Left lung (tissue), 10 donors: Measurements from ENCODE around the gene IDI1. TPM values are rescaled to one million over a fixed set of nuclear protein-coding genes. Genes with fewer than 3 reads are reported as not detected.

ENCODE experiments used
- ATAC-seq: fragments of 200-7000 bp; cut with Tn5 transposase; one replicate; pipeline ENCODE4 v1.9.1; 2020; ENCODE audit warnings: moderate library complexity
- DNase-seq, 4 donors: peaks; one replicate each; pipeline ENCODE4 v3.0.0-alpha.2; 2013 to 2020
- H3K27ac ChIP-seq, 2 donors: fragments of 200-600 bp; sonication (generic) in 1 of 2; one replicate each; pipeline versions ENCODE4 v1.5.0 to v1.8.0; 2020 to 2021
- H3K27me3 ChIP-seq, 2 donors: fragments of 200-600 bp; sonication (generic) in 1 of 2; one replicate each; pipeline versions ENCODE4 v1.5.0 to v1.8.0; 2020 to 2021
- H3K36me3 ChIP-seq, 2 donors: fragments of 200-600 bp; sonication (generic) in 1 of 2; one replicate each; pipeline versions ENCODE4 v1.5.0 to v1.8.0; 2020 to 2021
- H3K4me1 ChIP-seq, 2 donors: fragments of 200-600 bp; one replicate each; pipeline ENCODE4 v1.8.0; 2021
- H3K4me3 ChIP-seq, 2 donors: fragments of 200-600 bp; sonication (generic) in 1 of 2; one replicate each; pipeline versions ENCODE4 v1.5.0 to v1.8.0; 2020 to 2021; ENCODE audit warnings: mild to moderate bottlenecking in 1 of 2
- H3K9me3 ChIP-seq, 2 donors: fragments of 200-600 bp; sonication (generic) in 1 of 2; one replicate each; pipeline versions ENCODE4 v1.5.0 to v1.8.0; 2020 to 2021
- intact Hi-C, 2 donors: fragments of 100-400 bp; cut with DNase I; formaldehyde crosslinking; loops; one replicate each; pipeline versions ENCODE4 v1.11.2 to v1.14.2; 2022
- polyA plus RNA-seq, 6 donors: library from polyadenylated mRNA; unstranded; fragments of 120-200 nt; gene quantifications; one replicate each; pipeline ENCODE4 v1.2.1, GENCODE V29; 2013; ENCODE audit not compliant: insufficient read length in 6 of 6
- total RNA-seq, 2 donors: library from RNA; stranded (reverse); fragmentation: NEBNext Ultra II Directional; extraction: Animal tissue kit (Norgen Biotek cat#: 25700); gene quantifications; one replicate each; pipeline ENCODE4 v1.2.1, GENCODE V29; 2021
- TF ChIP-seq, protein P1 (sequence below), 2 donors: fragments of 200-600 bp; sonication (generic) in 1 of 2; IDR thresholded peaks; one replicate each; pipeline versions ENCODE4 v1.5.0 to v1.8.0; 2021; ENCODE audit warnings: antibody characterized with exemption in 2 of 2
- donor health status: DM: no; HTN: yes; CAD: no.
- donor health status: DM: no; HTN: no; CAD: no.

The IDI1 gene
- total and polyA plus RNA-seq, 8 donors = 43.7 to 101 (median 62.6) TPM

DNA sequence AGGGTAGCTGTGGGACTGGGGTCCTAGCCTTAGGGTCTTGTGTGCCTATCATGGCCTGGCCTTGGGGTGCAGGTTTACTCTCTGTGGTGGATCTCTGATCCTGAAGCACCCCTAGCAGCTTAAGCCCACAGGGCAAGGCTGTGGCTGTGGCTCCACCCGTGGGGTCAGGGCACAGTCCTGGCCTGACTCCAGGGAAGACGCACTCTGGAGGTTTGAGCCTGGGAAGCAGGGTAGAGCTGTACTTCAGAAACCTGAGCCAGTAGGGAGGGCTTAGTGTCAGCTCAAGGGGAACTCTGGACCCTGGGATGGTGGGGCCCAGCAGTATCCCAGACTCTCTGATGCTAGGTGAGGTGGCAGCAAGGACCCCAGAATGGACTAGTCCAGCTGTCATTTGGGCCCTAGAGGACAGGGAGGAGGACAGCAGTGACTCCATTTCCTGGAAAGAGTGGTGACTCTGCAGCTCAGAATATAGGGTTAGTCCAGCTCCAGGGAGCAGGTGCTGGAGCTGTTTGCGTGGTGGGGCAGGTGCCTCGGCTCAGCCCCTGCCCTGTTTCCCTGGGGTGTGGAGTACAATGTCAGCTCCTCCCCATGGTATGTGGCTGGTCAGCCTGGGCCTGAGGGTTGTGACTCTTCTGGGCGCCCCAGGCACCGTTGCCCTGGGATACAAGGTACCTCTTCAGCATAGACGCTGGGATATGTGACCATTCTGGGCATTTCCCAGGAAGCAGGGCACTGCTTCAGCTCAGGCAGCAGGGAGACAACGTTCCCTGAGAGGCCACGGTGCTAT, 44.8 kb downstream of the IDI1 start:
- no peak for ATAC-seq
- no peaks in the 10 kb centered on the region for H3K4me1 ChIP-seq
- TF ChIP-seq, protein P1, sequence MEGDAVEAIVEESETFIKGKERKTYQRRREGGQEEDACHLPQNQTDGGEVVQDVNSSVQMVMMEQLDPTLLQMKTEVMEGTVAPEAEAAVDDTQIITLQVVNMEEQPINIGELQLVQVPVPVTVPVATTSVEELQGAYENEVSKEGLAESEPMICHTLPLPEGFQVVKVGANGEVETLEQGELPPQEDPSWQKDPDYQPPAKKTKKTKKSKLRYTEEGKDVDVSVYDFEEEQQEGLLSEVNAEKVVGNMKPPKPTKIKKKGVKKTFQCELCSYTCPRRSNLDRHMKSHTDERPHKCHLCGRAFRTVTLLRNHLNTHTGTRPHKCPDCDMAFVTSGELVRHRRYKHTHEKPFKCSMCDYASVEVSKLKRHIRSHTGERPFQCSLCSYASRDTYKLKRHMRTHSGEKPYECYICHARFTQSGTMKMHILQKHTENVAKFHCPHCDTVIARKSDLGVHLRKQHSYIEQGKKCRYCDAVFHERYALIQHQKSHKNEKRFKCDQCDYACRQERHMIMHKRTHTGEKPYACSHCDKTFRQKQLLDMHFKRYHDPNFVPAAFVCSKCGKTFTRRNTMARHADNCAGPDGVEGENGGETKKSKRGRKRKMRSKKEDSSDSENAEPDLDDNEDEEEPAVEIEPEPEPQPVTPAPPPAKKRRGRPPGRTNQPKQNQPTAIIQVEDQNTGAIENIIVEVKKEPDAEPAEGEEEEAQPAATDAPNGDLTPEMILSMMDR (IDR thresholded peaks at IDR 0.05) = no peak
- no peaks in the 10 kb centered on the region for H3K27me3 ChIP-seq
- intact Hi-C loops = no loop called here
- H3K27ac ChIP-seq = no peak overlapping the region
- H3K9me3 ChIP-seq = peaks cover 0 to 12% of the 10 kb centered on the region in 2 donors
- H3K36me3 ChIP-seq = peaks cover 0 to 100% of the 10 kb centered on the region in 2 donors
- no peak overlapping the region for H3K4me3 ChIP-seq
- no peak for DNase-seq

DNA sequence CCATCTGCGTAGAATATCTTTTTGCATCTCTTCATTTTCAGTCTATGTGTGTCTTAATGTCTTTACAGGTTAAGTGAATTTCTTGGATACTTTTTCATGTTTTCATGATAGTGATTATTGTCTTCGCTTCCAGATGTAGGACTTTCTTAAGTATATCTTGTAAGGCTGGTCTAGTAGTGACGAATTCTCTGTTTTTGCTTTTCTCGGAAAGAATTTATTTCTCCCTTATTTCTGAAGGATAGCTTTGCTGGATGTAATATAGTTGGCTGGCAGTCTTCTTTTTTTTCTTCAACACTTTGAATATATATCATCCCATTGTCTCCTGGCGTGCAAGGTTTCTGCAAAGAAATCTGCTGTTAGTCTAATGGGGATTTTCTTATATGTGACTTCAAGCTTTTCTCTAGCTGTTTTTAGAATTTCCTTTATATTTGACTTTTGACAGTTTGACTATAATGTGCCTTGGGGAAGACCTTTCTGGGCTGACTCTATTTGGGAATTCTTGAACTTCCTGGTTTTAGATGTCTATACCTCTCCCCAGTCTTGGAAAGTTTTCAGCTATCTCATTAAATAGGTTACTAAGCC, 46.4 kb downstream of the IDI1 start:
- no peaks in the 10 kb centered on the region for H3K4me1 ChIP-seq
- no peak for ATAC-seq
- no peak for DNase-seq
- H3K27ac ChIP-seq = no peak overlapping the region
- H3K9me3 ChIP-seq = peaks cover 0 to 12% of the 10 kb centered on the region in 2 donors
- TF ChIP-seq, protein P1 (IDR thresholded peaks at IDR 0.05) = no peak
- no peak overlapping the region for H3K4me3 ChIP-seq
- peaks cover 0 to 100% of the 10 kb centered on the region in 2 donors for H3K36me3 ChIP-seq
- H3K27me3 ChIP-seq = no peaks in the 10 kb centered on the region
- intact Hi-C loops = no loop called here

DNA sequence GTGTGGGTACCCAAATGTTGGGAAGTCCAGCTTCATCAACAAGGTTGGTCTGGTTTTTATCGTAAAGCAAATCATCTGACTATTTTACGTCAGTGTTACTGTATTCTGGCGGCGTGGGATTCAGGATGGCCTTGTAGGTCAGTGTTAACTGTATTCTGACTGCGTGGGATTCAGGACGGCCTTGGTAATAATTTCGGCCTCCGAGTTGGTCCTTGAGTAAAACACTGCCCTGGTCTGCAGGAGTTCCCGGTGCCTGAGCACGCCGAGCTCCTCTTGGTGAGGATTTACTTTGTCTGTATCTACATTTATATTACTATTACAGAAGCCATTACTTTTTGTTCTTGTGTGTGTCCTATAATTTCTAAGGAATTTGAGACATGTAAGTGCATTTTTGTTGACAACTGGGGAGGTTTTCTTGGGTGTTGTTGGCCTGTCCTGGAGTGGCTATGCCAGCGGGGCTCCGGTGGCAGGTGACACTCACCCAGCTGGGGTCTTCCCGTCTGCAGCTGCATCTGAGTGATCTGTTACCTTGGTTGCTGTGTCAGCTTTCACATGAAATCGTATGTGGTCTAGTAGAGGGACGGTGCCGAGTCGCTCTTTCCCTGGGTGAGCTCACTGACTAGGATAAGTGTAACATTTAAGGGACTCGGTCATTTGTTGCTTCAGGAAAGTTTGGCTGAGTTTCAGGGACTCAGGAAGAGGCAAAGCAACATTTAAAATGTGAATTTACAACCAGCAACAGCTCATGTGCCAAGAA, 51.5 kb downstream of the IDI1 start:
- intact Hi-C loops = no loop called here
- Histone ChIP-seq H3K36me3 (peaks cover 0 to 100% of the 10 kb centered on the region in 2 donors), H3K27me3 (no peaks in the 10 kb centered on the region), H3K9me3 (peaks cover 0 to 7% of the 10 kb centered on the region in 2 donors), H3K4me1 (no peaks in the 10 kb centered on the region), H3K4me3 (no peak overlapping the region), H3K27ac (no peak overlapping the region)
- ATAC-seq (no peak), DNase-seq (no peak)
- TF ChIP-seq, protein P1 (IDR thresholded peaks at IDR 0.05) = no peak

DNA sequence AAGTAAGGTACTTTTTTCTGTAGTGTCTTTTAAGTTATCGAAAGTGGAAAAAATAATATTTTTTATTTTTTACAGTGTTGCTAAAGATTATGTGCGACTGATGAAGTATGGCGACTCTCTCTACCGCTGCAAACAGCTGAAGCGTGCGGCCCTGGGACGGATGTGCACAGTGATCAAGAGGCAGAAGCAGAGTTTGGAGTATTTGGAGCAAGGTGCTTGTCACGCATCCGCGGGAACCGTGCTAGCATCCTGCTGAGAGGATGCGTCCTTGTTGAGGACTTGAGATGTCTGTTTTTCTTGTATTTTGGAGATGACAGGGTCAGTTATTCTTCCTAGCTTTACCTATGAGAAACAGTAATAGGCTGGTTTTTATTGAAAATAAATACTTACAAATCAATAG, 52.9 kb downstream of the IDI1 start:
- H3K27me3 ChIP-seq = no peaks in the 10 kb centered on the region
- H3K36me3 ChIP-seq = peaks cover 0 to 90% of the 10 kb centered on the region in 2 donors
- no peak overlapping the region for H3K4me3 ChIP-seq
- peaks cover 0 to 2% of the 10 kb centered on the region in 2 donors for H3K4me1 ChIP-seq
- ATAC-seq (no peak), DNase-seq (no peak)
- H3K27ac ChIP-seq = no peak overlapping the region
- H3K9me3 ChIP-seq = no peaks in the 10 kb centered on the region
- intact Hi-C loops = no loop called here
- TF ChIP-seq, protein P1 (IDR thresholded peaks at IDR 0.05) = no peak

DNA sequence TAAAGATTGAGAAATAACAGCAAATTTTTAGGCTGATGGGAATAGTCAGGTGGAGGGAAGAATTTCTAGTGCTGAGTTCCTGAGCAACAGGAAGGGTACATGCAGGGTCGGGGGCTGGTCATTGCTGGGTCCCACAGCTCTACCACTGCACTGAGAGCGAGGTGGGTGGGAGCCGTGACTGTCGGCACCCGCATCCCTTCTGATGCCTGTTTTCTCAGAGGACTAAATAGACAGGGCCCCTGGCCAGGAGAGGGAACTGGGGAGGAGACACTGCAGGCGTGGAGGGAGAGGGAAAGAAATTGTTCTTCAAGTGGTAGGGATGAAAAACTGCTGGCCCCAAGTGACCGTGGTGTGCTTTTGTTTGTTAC, 53.4 kb downstream of the IDI1 start:
- Histone ChIP-seq H3K9me3 (no peaks in the 10 kb centered on the region), H3K27ac (no peak overlapping the region), H3K27me3 (no peaks in the 10 kb centered on the region), H3K4me3 (no peak overlapping the region), H3K36me3 (peaks cover 0 to 85% of the 10 kb centered on the region in 2 donors), H3K4me1 (peaks cover 0 to 7% of the 10 kb centered on the region in 2 donors)
- DNase-seq = no peak
- intact Hi-C loops = no loop called here
- no peak for ATAC-seq
- TF ChIP-seq, protein P1 (IDR thresholded peaks at IDR 0.05) = no peak
